Activated naive CD4-positive, alpha-beta T cell treated with anti-CD3 and anti-CD28 coated beads for 36 hours (primary cell): Measurements from ENCODE around the gene ROM1. TPM values are rescaled to one million over a fixed set of nuclear protein-coding genes. Genes with fewer than 3 reads are reported as not detected.

ENCODE experiments used
- microRNA-seq: library from miRNA; unstranded; fragments of <30 nt; microRNA quantifications from one replicate; pipeline ENCODE4 v1.2.0, GENCODE V29; 2022; ENCODE audit warnings: borderline microRNAs expressed, borderline replicate concordance
- total RNA-seq, 2 experiments: library from RNA; stranded (reverse); gene quantifications; one replicate each; pipeline ENCODE4 v1.2.3, GENCODE V29; 2021

Gene ROM1
- total RNA-seq, 2 experiments from 2014 or later = 0.52 to 1.0 TPM

Small RNA genes within 50 kb of the gene (microRNA-seq; reads per million reads assigned to microRNA genes)
- gene MIR6747 = 2.2 reads per million

Other genes starting within 250 kb of the ROM1 start
- not detected for gene SCGB1A1, start 194.2 kb upstream of the ROM1 start, total RNA-seq
- gene AHNAK, start 66.5 kb upstream of the ROM1 start, total RNA-seq = 1 to 10 TPM; 9.2 to 9.4 TPM
- gene EEF1G, start 39.4 kb upstream of the ROM1 start, total RNA-seq = 1,000 to 10,000 TPM; 2,282 to 2,440 TPM
- gene TUT1, start 21.7 kb upstream of the ROM1 start, total RNA-seq = 10 to 100 TPM; 38.2 to 42.0 TPM
- gene MTA2, start 11.4 kb upstream of the ROM1 start, total RNA-seq = 100 to 1,000 TPM; 191 to 197 TPM
- gene EML3, start 482 bp upstream of the ROM1 start, total RNA-seq = 10 to 100 TPM; 81.8 to 97.1 TPM
- 10 to 100 TPM; 43.1 to 45.7 TPM for gene B3GAT3, start 8.7 kb downstream of the ROM1 start, total RNA-seq
- 100 to 1,000 TPM; 221 to 230 TPM for gene GANAB, start 33.4 kb downstream of the ROM1 start, total RNA-seq
- 10 to 100 TPM; 12.5 to 12.8 TPM for gene INTS5, start 40.0 kb downstream of the ROM1 start, total RNA-seq
- gene C11orf98, start 52.0 kb downstream of the ROM1 start, total RNA-seq = 10 to 100 TPM; 73.5 to 76.5 TPM
- 10 to 100 TPM; 35.2 to 44.0 TPM for gene CSKMT, start 52.1 kb downstream of the ROM1 start, total RNA-seq
- 1 to 10 TPM; 6.0 to 6.4 TPM for gene UQCC3, start 58.4 kb downstream of the ROM1 start, total RNA-seq
- 1 to 10 TPM; 4.4 to 6.1 TPM for gene LBHD1, start 59.0 kb downstream of the ROM1 start, total RNA-seq
- gene UBXN1, start 65.8 kb downstream of the ROM1 start, total RNA-seq = 100 to 1,000 TPM; 121 to 124 TPM
- gene LRRN4CL, start 76.3 kb downstream of the ROM1 start, total RNA-seq = under 1 TPM in 1 of 2 experiments, not detected in 1; 0.10 TPM
- gene BSCL2, start 94.2 kb downstream of the ROM1 start, total RNA-seq = 10 to 100 TPM; 13.8 to 17.3 TPM
- not detected for gene GNG3, start 94.4 kb downstream of the ROM1 start, total RNA-seq
- gene HNRNPUL2, start 114.2 kb downstream of the ROM1 start, total RNA-seq = 10 to 100 TPM; 58.6 to 61.5 TPM
- gene TTC9C, start 115.2 kb downstream of the ROM1 start, total RNA-seq = 10 to 100 TPM; 46.6 to 49.5 TPM
- gene ZBTB3, start 140.9 kb downstream of the ROM1 start, total RNA-seq = 10 to 100 TPM; 12.1 to 13.5 TPM
- 100 to 1,000 TPM; 131 to 135 TPM for gene POLR2G, start 148.3 kb downstream of the ROM1 start, total RNA-seq
- gene TAF6L, start 158.1 kb downstream of the ROM1 start, total RNA-seq = 10 to 100 TPM in 1 of 2 experiments, 1 to 10 TPM in 1; 8.9 to 10.5 TPM
- 10 to 100 TPM; 13.9 to 15.2 TPM for gene TMEM179B, start 174.1 kb downstream of the ROM1 start, total RNA-seq
- gene TMEM223, start 178.7 kb downstream of the ROM1 start, total RNA-seq = 1 to 10 TPM; 7.0 to 7.7 TPM
- gene NXF1, start 192.2 kb downstream of the ROM1 start, total RNA-seq = 10 to 100 TPM; 44.6 to 46.0 TPM
- 10 to 100 TPM; 22.7 to 23.0 TPM for gene STX5, start 218.8 kb downstream of the ROM1 start, total RNA-seq
- gene TEX54, start 219.6 kb downstream of the ROM1 start, total RNA-seq = not detected
- gene WDR74, start 226.3 kb downstream of the ROM1 start, total RNA-seq = 10 to 100 TPM; 74.4 to 78.7 TPM